ENCODE measurements around the gene GRIA1.

GRIA1 gene

DNA sequence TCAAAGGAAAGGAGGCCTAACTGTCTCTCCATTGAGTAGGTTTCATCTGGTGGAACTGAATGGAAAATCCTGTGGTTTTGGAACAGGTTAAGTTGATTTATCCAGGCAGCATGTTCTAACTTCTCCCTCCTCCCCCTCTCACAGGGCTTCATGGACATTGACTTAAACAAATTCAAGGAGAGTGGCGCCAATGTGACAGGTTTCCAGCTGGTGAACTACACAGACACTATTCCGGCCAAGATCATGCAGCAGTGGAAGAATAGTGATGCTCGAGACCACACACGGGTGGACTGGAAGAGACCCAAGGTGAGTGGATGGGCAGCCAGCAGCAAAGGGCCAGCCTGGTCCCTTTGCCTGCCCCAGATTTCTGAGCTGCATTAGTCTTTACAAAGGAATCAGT is 183.9 kb downstream of the GRIA1 start:
- TF ChIP-seq EZH2 (optimal IDR thresholded peaks at IDR 0.05; ENCODE audit: low read depth, low read length) (no peak), EZH2phosphoT487 (IDR thresholded peaks at IDR 0.05; ENCODE audit: low read length) (no peak)
- TF ChIP-seq, protein P1, sequence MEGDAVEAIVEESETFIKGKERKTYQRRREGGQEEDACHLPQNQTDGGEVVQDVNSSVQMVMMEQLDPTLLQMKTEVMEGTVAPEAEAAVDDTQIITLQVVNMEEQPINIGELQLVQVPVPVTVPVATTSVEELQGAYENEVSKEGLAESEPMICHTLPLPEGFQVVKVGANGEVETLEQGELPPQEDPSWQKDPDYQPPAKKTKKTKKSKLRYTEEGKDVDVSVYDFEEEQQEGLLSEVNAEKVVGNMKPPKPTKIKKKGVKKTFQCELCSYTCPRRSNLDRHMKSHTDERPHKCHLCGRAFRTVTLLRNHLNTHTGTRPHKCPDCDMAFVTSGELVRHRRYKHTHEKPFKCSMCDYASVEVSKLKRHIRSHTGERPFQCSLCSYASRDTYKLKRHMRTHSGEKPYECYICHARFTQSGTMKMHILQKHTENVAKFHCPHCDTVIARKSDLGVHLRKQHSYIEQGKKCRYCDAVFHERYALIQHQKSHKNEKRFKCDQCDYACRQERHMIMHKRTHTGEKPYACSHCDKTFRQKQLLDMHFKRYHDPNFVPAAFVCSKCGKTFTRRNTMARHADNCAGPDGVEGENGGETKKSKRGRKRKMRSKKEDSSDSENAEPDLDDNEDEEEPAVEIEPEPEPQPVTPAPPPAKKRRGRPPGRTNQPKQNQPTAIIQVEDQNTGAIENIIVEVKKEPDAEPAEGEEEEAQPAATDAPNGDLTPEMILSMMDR (IDR thresholded peaks at IDR 0.05; ENCODE audit: low read length): no peak
- H3K4me3 ChIP-seq (ENCODE audit: low read length): no peak overlapping the region
- no peaks in the 10 kb centered on the region for H3K9me3 ChIP-seq (replicated peaks; ENCODE audit: insufficient read depth, low read length)
- no peak overlapping the region for H3K4me2 ChIP-seq (ENCODE audit: low read depth, low read length)
- H3K27ac ChIP-seq (ENCODE audit: low read length): no peak overlapping the region
- no peak overlapping the region for H2AFZ ChIP-seq (ENCODE audit: low read length)
- no peak for DNase-seq
- H3K27me3 ChIP-seq (replicated peaks; ENCODE audit: insufficient read depth, low read length): no peaks in the 10 kb centered on the region
- no peaks in the 10 kb centered on the region for H3K79me2 ChIP-seq (ENCODE audit: low read length)
- H3K9me2 ChIP-seq (replicated peaks; ENCODE audit: insufficient read depth, low read length): no peaks in the 10 kb centered on the region; the same call in 1 of the 2 replicates
- no peaks in the 10 kb centered on the region for H4K20me1 ChIP-seq (ENCODE audit: insufficient read depth, low read length)
- no peaks in the 10 kb centered on the region for H3F3A ChIP-seq (ENCODE audit: insufficient read depth, low read length)
- H3K9ac ChIP-seq (ENCODE audit: low read length): no peak overlapping the region
- no peaks in the 10 kb centered on the region for H3K4me1 ChIP-seq (ENCODE audit: low read length)
- no peaks in the 10 kb centered on the region for H3K36me3 ChIP-seq (replicated peaks; ENCODE audit: insufficient read depth, low read length)

DNA sequence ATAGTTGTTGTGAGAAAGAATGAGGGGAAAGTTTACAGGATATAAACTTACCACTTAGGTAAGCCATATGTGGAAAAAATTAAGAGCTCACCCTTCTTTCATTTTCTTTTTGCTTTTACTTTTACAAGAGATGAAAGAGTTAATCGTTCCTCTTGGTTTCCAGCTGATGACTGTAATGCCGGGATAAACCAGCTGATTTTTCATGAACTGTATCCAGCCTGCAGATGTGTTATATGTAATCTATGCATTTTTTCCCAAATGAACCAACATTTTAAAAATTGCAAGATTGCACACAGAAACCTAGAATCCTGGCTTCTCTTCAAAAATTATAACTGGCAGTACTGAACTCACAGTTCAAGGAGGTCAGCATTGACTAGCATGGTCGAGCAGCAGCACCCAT is 185.9 kb downstream of the GRIA1 start:
- Histone ChIP-seq H3K27me3 (replicated peaks; ENCODE audit: insufficient read depth, low read length) (no peaks in the 10 kb centered on the region), H3K4me2 (ENCODE audit: low read depth, low read length) (no peak overlapping the region), H3K27ac (ENCODE audit: low read length) (no peak overlapping the region), H3F3A (ENCODE audit: insufficient read depth, low read length) (no peaks in the 10 kb centered on the region), H2AFZ (ENCODE audit: low read length) (no peak overlapping the region), H3K4me1 (ENCODE audit: low read length) (no peaks in the 10 kb centered on the region), H3K9ac (ENCODE audit: low read length) (no peak overlapping the region), H3K9me2 (replicated peaks; ENCODE audit: insufficient read depth, low read length) (no peaks in the 10 kb centered on the region), H3K4me3 (ENCODE audit: low read length) (no peak overlapping the region), H4K20me1 (ENCODE audit: insufficient read depth, low read length) (no peaks in the 10 kb centered on the region), H3K9me3 (replicated peaks; ENCODE audit: insufficient read depth, low read length) (no peaks in the 10 kb centered on the region), H3K36me3 (replicated peaks; ENCODE audit: insufficient read depth, low read length) (no peaks in the 10 kb centered on the region), H3K79me2 (ENCODE audit: low read length) (no peaks in the 10 kb centered on the region)
- TF ChIP-seq EZH2phosphoT487 (IDR thresholded peaks at IDR 0.05; ENCODE audit: low read length) (no peak), EZH2 (optimal IDR thresholded peaks at IDR 0.05; ENCODE audit: low read depth, low read length) (no peak)
- TF ChIP-seq, protein P1 (IDR thresholded peaks at IDR 0.05; ENCODE audit: low read length): no peak
- DNase-seq: no peak

DNA sequence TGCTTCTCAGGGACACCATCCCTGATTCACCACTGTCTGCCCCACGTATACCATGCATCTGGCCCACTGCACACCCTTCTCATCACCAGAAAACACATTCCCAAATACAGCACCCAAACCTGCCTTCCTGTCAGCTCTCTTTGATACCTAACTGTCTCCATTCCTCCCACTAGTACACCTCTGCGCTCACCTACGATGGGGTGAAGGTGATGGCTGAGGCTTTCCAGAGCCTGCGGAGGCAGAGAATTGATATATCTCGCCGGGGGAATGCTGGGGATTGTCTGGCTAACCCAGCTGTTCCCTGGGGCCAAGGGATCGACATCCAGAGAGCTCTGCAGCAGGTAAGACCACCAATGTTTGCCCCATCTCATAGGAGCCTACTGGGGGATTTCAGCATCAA is 186.4 kb downstream of the GRIA1 start:
- Histone ChIP-seq H4K20me1 (ENCODE audit: insufficient read depth, low read length) (no peaks in the 10 kb centered on the region), H3K27ac (ENCODE audit: low read length) (no peak overlapping the region), H3K4me1 (ENCODE audit: low read length) (no peaks in the 10 kb centered on the region), H3K4me3 (ENCODE audit: low read length) (no peak overlapping the region), H2AFZ (ENCODE audit: low read length) (no peak overlapping the region), H3F3A (ENCODE audit: insufficient read depth, low read length) (no peaks in the 10 kb centered on the region), H3K9ac (ENCODE audit: low read length) (no peak overlapping the region), H3K9me2 (replicated peaks; ENCODE audit: insufficient read depth, low read length) (no peaks in the 10 kb centered on the region), H3K79me2 (ENCODE audit: low read length) (no peaks in the 10 kb centered on the region), H3K9me3 (replicated peaks; ENCODE audit: insufficient read depth, low read length) (no peaks in the 10 kb centered on the region), H3K36me3 (replicated peaks; ENCODE audit: insufficient read depth, low read length) (no peaks in the 10 kb centered on the region), H3K4me2 (ENCODE audit: low read depth, low read length) (no peak overlapping the region), H3K27me3 (replicated peaks; ENCODE audit: insufficient read depth, low read length) (no peaks in the 10 kb centered on the region)
- no peak for DNase-seq
- TF ChIP-seq EZH2 (optimal IDR thresholded peaks at IDR 0.05; ENCODE audit: low read depth, low read length) (no peak), EZH2phosphoT487 (IDR thresholded peaks at IDR 0.05; ENCODE audit: low read length) (no peak)
- TF ChIP-seq, protein P1 (IDR thresholded peaks at IDR 0.05; ENCODE audit: low read length): no peak

Measured in MM.1S (cell line).